OCI-LY7 (cell line): Measurements from ENCODE around the gene MYO16. TPM values are rescaled to one million over a fixed set of nuclear protein-coding genes. Genes with fewer than 3 reads are reported as not detected.

Experiments
- BruUV-seq: library from RNA; stranded (reverse); fragments of 400-500 nt; replicated peaks from 2 replicates; lab custom pipeline; 2021; lab: Mats Ljungman, UMichigan
- CTCF ChIA-PET: fragments of 300-600 bp; sonication (Branson Sonifier 250); formaldehyde crosslinking; loops from one replicate; lab custom pipeline; 2022; ENCODE audit warnings: antibody characterized with exemption; ENCODE audit not compliant: unreplicated experiment; lab: Charles Lee
- POLR2A ChIA-PET: fragments of 300-600 bp; sonication (Branson Sonifier 250); formaldehyde crosslinking; loops from one replicate; lab custom pipeline; 2022; ENCODE audit warnings: antibody characterized with exemption; lab: Charles Lee
- DNase-seq: peaks from one replicate; pipeline ENCODE4 v3.0.0-alpha.2; 2015; ENCODE audit warnings: low spot score
- H2AFZ ChIP-seq: fragments of 200-600 bp; sonication (generic), shearing (Covaris generic); 2 replicates; pipeline ENCODE4 v1.6.1; 2014; ENCODE audit warnings: mild to moderate bottlenecking, antibody characterized with exemption, low read length, moderate library complexity
- H3K27ac ChIP-seq: fragments of 200-600 bp; sonication (generic); 2 replicates; pipeline ENCODE4 v1.5.1; 2014; ENCODE audit warnings: mixed run types, low read depth, mild to moderate bottlenecking, moderate library complexity, low read length, inconsistent platforms; ENCODE audit not compliant: poor library complexity, severe bottlenecking
- H3K36me3 ChIP-seq: fragments of 200-600 bp; sonication (generic); 2 replicates; pipeline ENCODE4 v1.6.1; 2014; ENCODE audit warnings: mild to moderate bottlenecking, antibody characterized with exemption, low read length, moderate library complexity, mixed read lengths; ENCODE audit not compliant: insufficient read depth
- H3K4me1 ChIP-seq: fragments of 200-600 bp; sonication (generic); 2 replicates; pipeline ENCODE4 v1.5.1; 2014; ENCODE audit warnings: mild to moderate bottlenecking, low read length; ENCODE audit not compliant: insufficient read depth, poor library complexity, severe bottlenecking
- H3K4me2 ChIP-seq: fragments of 200-600 bp; sonication (generic); 2 replicates; pipeline ENCODE4 v1.6.1; 2014; ENCODE audit warnings: mild to moderate bottlenecking, low read length
- H3K4me3 ChIP-seq: fragments of 200-600 bp; sonication (generic); 2 replicates; pipeline ENCODE4 v1.5.1; 2014; ENCODE audit warnings: mild to moderate bottlenecking, low read depth, low read length; ENCODE audit not compliant: poor library complexity, severe bottlenecking
- H3K79me2 ChIP-seq: fragments of 200-600 bp; sonication (generic); 2 replicates; pipeline ENCODE4 v1.6.1; 2016; ENCODE audit warnings: low read depth, mild to moderate bottlenecking, low read length, moderate library complexity, mixed read lengths; ENCODE audit not compliant: insufficient read depth
- H3K9me2 ChIP-seq: fragments of 200-600 bp; sonication (generic); 2 replicates; pipeline ENCODE4 v1.6.1; 2016; ENCODE audit warnings: mild to moderate bottlenecking, low read length, mixed read lengths; ENCODE audit not compliant: insufficient read depth
- H3K9me3 ChIP-seq: fragments of 200-600 bp; sonication (generic); 2 replicates; pipeline ENCODE4 v1.6.1; 2014; ENCODE audit warnings: mild to moderate bottlenecking, mixed run types, low read length, mixed read lengths
- H4K20me1 ChIP-seq: fragments of 200-600 bp; sonication (generic); 2 replicates; pipeline ENCODE4 v1.6.1; 2014; ENCODE audit warnings: mild to moderate bottlenecking, antibody characterized with exemption, low read length, moderate library complexity, mixed read lengths; ENCODE audit not compliant: insufficient read depth
- EZH2phosphoT487 ChIP-seq: fragments of 200-600 bp; sonication (generic); IDR thresholded peaks from 2 replicates; pipeline ENCODE4 v1.6.1; 2018; ENCODE audit warnings: low read depth, borderline replicate concordance, mild to moderate bottlenecking, mixed run types, antibody characterized with exemption, low read length, moderate library complexity, mixed read lengths
- intact Hi-C: fragments of 100-400 bp; cut with micrococcal nuclease; formaldehyde crosslinking; loops from one replicate; pipeline ENCODE4 v1.10.0; 2022; ENCODE audit not compliant: unreplicated experiment
- total RNA-seq, 2 experiments: library from RNA; depleted of rRNA in 1 of 2; stranded (reverse); fragments of >200 nt in 1 of 2; shearing (Covaris generic) in 1 of 2; gene quantifications; 2 replicates each; pipeline ENCODE4 v1.2.3, GENCODE V29; 2014 to 2022
- TF ChIP-seq, protein P1 (sequence below): fragments of 200-600 bp; sonication (generic); conservative IDR thresholded peaks from 2 replicates; pipeline ENCODE4 v1.5.1; 2014; ENCODE audit warnings: mild to moderate bottlenecking, antibody characterized with exemption, low read length, moderate library complexity, mixed read lengths

Gene MYO16
- total RNA-seq, 2 experiments from 2014 or later: 0.06 TPM; not detected in 1

DNA sequence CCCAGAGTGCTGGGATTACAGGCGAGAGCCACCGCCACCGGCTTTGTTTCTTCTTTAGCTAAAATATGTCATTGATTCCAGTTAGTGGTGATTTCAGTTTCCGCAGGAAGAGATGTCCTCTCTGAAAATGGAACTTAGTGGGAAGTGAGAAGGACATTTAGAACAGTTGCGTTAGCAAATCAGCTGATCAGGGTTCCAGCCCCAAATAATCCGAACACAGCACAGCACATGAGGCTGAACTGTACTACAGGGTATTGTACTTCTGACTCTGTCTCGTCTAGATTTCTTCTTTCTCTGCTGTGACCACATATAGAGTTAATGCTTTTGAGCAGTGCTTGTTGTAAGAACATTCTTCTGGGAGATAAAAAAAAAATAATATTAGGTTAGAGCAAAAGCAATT lies 314.4 kb downstream of the MYO16 start:
- BruUV-seq: no TSS peak
- no peaks in the 10 kb centered on the region for H3K4me1 ChIP-seq
- H3K27ac ChIP-seq: no peak overlapping the region
- no peaks in the 10 kb centered on the region for H3K36me3 ChIP-seq
- no peak overlapping the region for H2AFZ ChIP-seq
- no peak overlapping the region for H3K4me3 ChIP-seq
- ChIA-PET CTCF (no interaction called here), POLR2A (no interaction called here)
- no peak for DNase-seq
- H3K4me2 ChIP-seq: no peak overlapping the region
- intact Hi-C loops: no loop called here
- no peaks in the 10 kb centered on the region for H3K9me3 ChIP-seq
- no peak for TF ChIP-seq EZH2phosphoT487
- TF ChIP-seq, protein P1, sequence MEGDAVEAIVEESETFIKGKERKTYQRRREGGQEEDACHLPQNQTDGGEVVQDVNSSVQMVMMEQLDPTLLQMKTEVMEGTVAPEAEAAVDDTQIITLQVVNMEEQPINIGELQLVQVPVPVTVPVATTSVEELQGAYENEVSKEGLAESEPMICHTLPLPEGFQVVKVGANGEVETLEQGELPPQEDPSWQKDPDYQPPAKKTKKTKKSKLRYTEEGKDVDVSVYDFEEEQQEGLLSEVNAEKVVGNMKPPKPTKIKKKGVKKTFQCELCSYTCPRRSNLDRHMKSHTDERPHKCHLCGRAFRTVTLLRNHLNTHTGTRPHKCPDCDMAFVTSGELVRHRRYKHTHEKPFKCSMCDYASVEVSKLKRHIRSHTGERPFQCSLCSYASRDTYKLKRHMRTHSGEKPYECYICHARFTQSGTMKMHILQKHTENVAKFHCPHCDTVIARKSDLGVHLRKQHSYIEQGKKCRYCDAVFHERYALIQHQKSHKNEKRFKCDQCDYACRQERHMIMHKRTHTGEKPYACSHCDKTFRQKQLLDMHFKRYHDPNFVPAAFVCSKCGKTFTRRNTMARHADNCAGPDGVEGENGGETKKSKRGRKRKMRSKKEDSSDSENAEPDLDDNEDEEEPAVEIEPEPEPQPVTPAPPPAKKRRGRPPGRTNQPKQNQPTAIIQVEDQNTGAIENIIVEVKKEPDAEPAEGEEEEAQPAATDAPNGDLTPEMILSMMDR: no peak
- no peaks in the 10 kb centered on the region for H3K9me2 ChIP-seq
- H3K79me2 ChIP-seq: no peaks in the 10 kb centered on the region
- H4K20me1 ChIP-seq: no peaks in the 10 kb centered on the region

GRCh38 chr13:108944760-108945159 lies 315.3 kb downstream of the MYO16 start:
- H3K36me3 ChIP-seq: no peaks in the 10 kb centered on the region
- intact Hi-C loops: no loop called here
- no peaks in the 10 kb centered on the region for H3K4me1 ChIP-seq
- H3K27ac ChIP-seq: no peak overlapping the region
- H3K9me2 ChIP-seq: no peaks in the 10 kb centered on the region
- ChIA-PET CTCF (no interaction called here), POLR2A (no interaction called here)
- no peak overlapping the region for H3K4me2 ChIP-seq
- H2AFZ ChIP-seq: no peak overlapping the region
- no peak overlapping the region for H3K4me3 ChIP-seq
- no peak for DNase-seq
- H3K9me3 ChIP-seq: no peaks in the 10 kb centered on the region
- TF ChIP-seq, protein P1: no peak
- no peak for TF ChIP-seq EZH2phosphoT487
- no peaks in the 10 kb centered on the region for H4K20me1 ChIP-seq
- BruUV-seq: no TSS peak
- no peaks in the 10 kb centered on the region for H3K79me2 ChIP-seq

DNA sequence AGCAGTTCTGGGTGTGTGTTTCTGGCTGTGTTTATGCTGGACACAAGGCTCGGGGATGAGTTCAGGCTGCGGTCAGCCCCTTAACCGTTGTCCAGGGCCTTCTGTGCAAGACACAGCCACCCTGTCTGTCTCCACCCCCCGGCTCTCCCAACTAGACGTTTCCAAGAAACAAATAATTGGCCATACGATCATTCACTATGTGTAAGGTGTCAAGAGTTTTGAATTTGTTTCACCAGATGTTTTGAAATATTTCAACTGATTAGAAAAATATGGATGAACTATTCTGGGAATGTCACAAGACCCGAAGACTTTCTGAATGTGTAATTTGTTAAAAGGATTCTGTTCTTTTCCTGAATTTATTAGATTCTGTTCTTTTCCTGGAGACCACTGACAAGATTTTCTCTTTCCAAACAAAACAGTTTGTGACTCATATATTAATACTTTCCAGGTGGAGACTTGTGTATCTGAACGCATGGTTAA lies 318.2 kb downstream of the MYO16 start:
- intact Hi-C loops: no loop called here
- POLR2A ChIA-PET: no interaction called here
- CTCF ChIA-PET: no interaction called here
- Histone ChIP-seq H2AFZ (no peak overlapping the region), H3K27ac (no peak overlapping the region), H4K20me1 (no peaks in the 10 kb centered on the region), H3K79me2 (no peaks in the 10 kb centered on the region), H3K4me3 (no peak overlapping the region), H3K9me2 (no peaks in the 10 kb centered on the region), H3K4me1 (no peaks in the 10 kb centered on the region), H3K9me3 (no peaks in the 10 kb centered on the region), H3K4me2 (no peak overlapping the region), H3K36me3 (no peaks in the 10 kb centered on the region)
- DNase-seq: no peak
- no TSS peak for BruUV-seq
- TF ChIP-seq, protein P1: no peak
- TF ChIP-seq EZH2phosphoT487: no peak
